GM12875 (cell line): Measurements from ENCODE around the gene GIMD1.

ENCODE experiments used
- H3K4me3 ChIP-seq: one replicate; pipeline ENCODE4 v1.5.1; 2011; ENCODE audit warnings: low read depth, low read length, control low read depth
- CTCF ChIP-seq: IDR thresholded peaks from 2 replicates; pipeline ENCODE4 v1.5.1; 2011; ENCODE audit warnings: low read depth, mild to moderate bottlenecking, control low read depth, inconsistent platforms, low read length, moderate library complexity, borderline replicate concordance; ENCODE audit not compliant: insufficient read depth

GIMD1 gene

GRCh38 chr4:106312997-106313522 is 55.5 kb downstream of the GIMD1 start:
- TF ChIP-seq CTCF, result no peak
- H3K4me3 ChIP-seq, result no peak overlapping the region

GRCh38 chr4:106312377-106312776 is 56.2 kb downstream of the GIMD1 start:
- TF ChIP-seq CTCF, result no peak
- no peak overlapping the region for H3K4me3 ChIP-seq
